Hepatocyte (in vitro differentiated cells): ENCODE data around the gene RBM14. TPM values are rescaled to one million over a fixed set of nuclear protein-coding genes. Genes with fewer than 3 reads are reported as not detected.

Experiments used
- DNase-seq: peaks from one replicate; pipeline ENCODE4 v3.0.0-alpha.2; 2016; ENCODE audit warnings: low spot score
- H2AFZ ChIP-seq: fragments of 200-600 bp; sonication (generic); 2 replicates; pipeline ENCODE4 v1.6.0; 2016; ENCODE audit warnings: antibody characterized with exemption, mild to moderate bottlenecking
- H3K27ac ChIP-seq: fragments of 200-600 bp; sonication (generic); 2 replicates; pipeline ENCODE4 v1.5.1; 2016; ENCODE audit warnings: mild to moderate bottlenecking
- H3K27me3 ChIP-seq: fragments of 200-600 bp; sonication (generic); 2 replicates; pipeline ENCODE4 v1.6.1; 2016
- H3K36me3 ChIP-seq: fragments of 200-600 bp; sonication (generic); replicated peaks from 2 replicates; pipeline ENCODE4 v1.5.1; 2016; ENCODE audit warnings: low read depth; ENCODE audit not compliant: insufficient read depth
- H3K4me1 ChIP-seq: fragments of 200-600 bp; sonication (generic); 2 replicates; pipeline ENCODE4 v1.5.1; 2016; ENCODE audit warnings: mild to moderate bottlenecking, moderate library complexity; ENCODE audit not compliant: insufficient read depth
- H3K4me2 ChIP-seq: fragments of 200-600 bp; sonication (generic); 2 replicates; pipeline ENCODE4 v1.6.0; 2016
- H3K4me3 ChIP-seq: fragments of 200-600 bp; sonication (generic); 2 replicates; pipeline ENCODE4 v1.5.1; 2016; ENCODE audit warnings: mild to moderate bottlenecking
- H3K79me2 ChIP-seq: fragments of 200-600 bp; sonication (generic); 2 replicates; pipeline ENCODE4 v1.6.0; 2017; ENCODE audit warnings: mild to moderate bottlenecking
- H3K9me2 ChIP-seq: fragments of 200-600 bp; sonication (generic); replicated peaks from 2 replicates; pipeline ENCODE4 v1.6.0; 2017; ENCODE audit warnings: mild to moderate bottlenecking; ENCODE audit not compliant: insufficient read depth
- H3K9me3 ChIP-seq: fragments of 200-600 bp; sonication (generic); 2 replicates; pipeline ENCODE4 v1.5.1; 2016; ENCODE audit warnings: low read depth, mild to moderate bottlenecking
- H4K20me1 ChIP-seq: fragments of 200-600 bp; sonication (generic); 2 replicates; pipeline ENCODE4 v1.6.0; 2016; ENCODE audit warnings: mild to moderate bottlenecking; ENCODE audit not compliant: insufficient read depth, poor library complexity, severe bottlenecking
- EZH2 ChIP-seq: fragments of 200-600 bp; sonication (generic); IDR thresholded peaks from 2 replicates; pipeline ENCODE4 v1.6.1; 2016; ENCODE audit warnings: antibody characterized with exemption, mild to moderate bottlenecking, borderline replicate concordance
- EZH2phosphoT487 ChIP-seq: fragments of 200-600 bp; sonication (generic); IDR thresholded peaks from one replicate; pipeline ENCODE4 v1.6.1; 2018; ENCODE audit warnings: antibody characterized with exemption, mild to moderate bottlenecking, low read depth, moderate library complexity; ENCODE audit not compliant: unreplicated experiment, severe bottlenecking
- WGBS: methylation state at CpG from one replicate; pipeline ENCODE4 v1.1.6; 2016; ENCODE audit warnings: low lambda C conversion rate; ENCODE audit errors: missing lambda C conversion rate; 5-methylcytosine and 5-hydroxymethylcytosine counted together
- polyA plus RNA-seq: library from polyadenylated mRNA; unstranded; fragments of >200 nt; fragmentation: Nextera tagmentation; extraction: Ambion mirVana; gene quantifications from 2 replicates; pipeline ENCODE4 v1.2.1, GENCODE V29; 2016
- total RNA-seq: library from RNA; depleted of rRNA; stranded (reverse); fragments of >200 nt; gene quantifications from 2 replicates; pipeline ENCODE4 v1.2.3, GENCODE V29; 2014
- TF ChIP-seq, protein P1 (sequence below): fragments of 200-600 bp; sonication (generic); IDR thresholded peaks from 2 replicates; pipeline ENCODE4 v1.5.1; 2016; ENCODE audit warnings: antibody characterized with exemption, mild to moderate bottlenecking; ENCODE audit not compliant: poor library complexity

The RBM14 gene
- total and polyA plus RNA-seq, 2 experiments from 2014 or later, result 29.5 to 70.7 TPM

DNA sequence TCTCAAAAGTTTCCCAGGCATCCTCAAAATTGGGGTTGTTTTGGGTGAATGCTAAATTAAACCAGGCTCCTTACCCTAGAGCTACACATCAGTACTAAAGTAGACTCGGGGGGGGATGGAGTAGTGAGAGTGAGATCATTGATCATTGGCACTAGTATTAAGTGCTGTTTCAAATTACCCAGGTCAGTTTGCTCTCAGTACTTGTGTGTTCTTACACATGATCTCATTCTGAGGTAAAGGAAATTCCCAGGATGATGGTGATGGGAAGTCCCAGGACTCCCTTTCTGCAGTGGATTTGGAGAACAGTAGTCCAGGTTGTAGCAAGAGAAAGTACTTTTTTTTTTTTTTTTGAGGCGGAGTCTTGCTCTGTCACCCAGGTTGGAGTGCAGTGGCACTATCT is 34.6 kb downstream of the RBM14 start:
- Histone ChIP-seq H3K4me3 (no peak overlapping the region), H3K36me3 (no peaks in the 10 kb centered on the region), H3K27me3 (no peaks in the 10 kb centered on the region), H2AFZ (no peak overlapping the region), H3K9me2 (no peaks in the 10 kb centered on the region), H4K20me1 (peaks cover 50% of the 10 kb centered on the region), H3K9me3 (no peaks in the 10 kb centered on the region), H3K4me2 (no peak overlapping the region), H3K4me1 (no peaks in the 10 kb centered on the region), H3K79me2 (peaks cover 95% of the 10 kb centered on the region), H3K27ac (no peak overlapping the region)
- WGBS, result 95% methylated on average over 2 of the region's 2 CpGs
- DNase-seq, result no peak
- TF ChIP-seq, protein P1, sequence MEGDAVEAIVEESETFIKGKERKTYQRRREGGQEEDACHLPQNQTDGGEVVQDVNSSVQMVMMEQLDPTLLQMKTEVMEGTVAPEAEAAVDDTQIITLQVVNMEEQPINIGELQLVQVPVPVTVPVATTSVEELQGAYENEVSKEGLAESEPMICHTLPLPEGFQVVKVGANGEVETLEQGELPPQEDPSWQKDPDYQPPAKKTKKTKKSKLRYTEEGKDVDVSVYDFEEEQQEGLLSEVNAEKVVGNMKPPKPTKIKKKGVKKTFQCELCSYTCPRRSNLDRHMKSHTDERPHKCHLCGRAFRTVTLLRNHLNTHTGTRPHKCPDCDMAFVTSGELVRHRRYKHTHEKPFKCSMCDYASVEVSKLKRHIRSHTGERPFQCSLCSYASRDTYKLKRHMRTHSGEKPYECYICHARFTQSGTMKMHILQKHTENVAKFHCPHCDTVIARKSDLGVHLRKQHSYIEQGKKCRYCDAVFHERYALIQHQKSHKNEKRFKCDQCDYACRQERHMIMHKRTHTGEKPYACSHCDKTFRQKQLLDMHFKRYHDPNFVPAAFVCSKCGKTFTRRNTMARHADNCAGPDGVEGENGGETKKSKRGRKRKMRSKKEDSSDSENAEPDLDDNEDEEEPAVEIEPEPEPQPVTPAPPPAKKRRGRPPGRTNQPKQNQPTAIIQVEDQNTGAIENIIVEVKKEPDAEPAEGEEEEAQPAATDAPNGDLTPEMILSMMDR, result no peak
- TF ChIP-seq EZH2phosphoT487 (no peak), EZH2 (no peak)

GRCh38 chr11:66652651-66653050 is 36.2 kb downstream of the RBM14 start:
- Histone ChIP-seq H3K9me2 (no peaks in the 10 kb centered on the region), H3K79me2 (peaks cover 93% of the 10 kb centered on the region), H3K4me2 (no peak overlapping the region), H3K27ac (no peak overlapping the region), H3K9me3 (no peaks in the 10 kb centered on the region), H3K36me3 (no peaks in the 10 kb centered on the region), H3K27me3 (no peaks in the 10 kb centered on the region), H3K4me1 (no peaks in the 10 kb centered on the region), H4K20me1 (peaks cover 34% of the 10 kb centered on the region), H2AFZ (no peak overlapping the region), H3K4me3 (no peak overlapping the region)
- TF ChIP-seq EZH2, result no peak
- TF ChIP-seq EZH2phosphoT487, result no peak
- TF ChIP-seq, protein P1, result no peak
- DNase-seq, result no peak
- 97% methylated on average over 7 of the region's 7 CpGs for WGBS

- H3K36me3 ChIP-seq, result no peaks in the 10 kb centered on the region
- WGBS, result 93% methylated on average over 6 of the region's 6 CpGs
- H3K79me2 ChIP-seq, result peaks cover 90% of the 10 kb centered on the region
Measured at GRCh38 chr11:66653123-66653522, 36.7 kb downstream of the RBM14 start.

More at GRCh38 chr11:66653123-66653522, 36.7 kb downstream of the RBM14 start:
- no peak overlapping the region for H3K4me3 ChIP-seq
- H2AFZ ChIP-seq, result no peak overlapping the region
- no peak for TF ChIP-seq EZH2phosphoT487
- TF ChIP-seq EZH2, result no peak
- TF ChIP-seq, protein P1, result no peak
- no peak overlapping the region for H3K27ac ChIP-seq
- peaks cover 29% of the 10 kb centered on the region for H4K20me1 ChIP-seq
- H3K9me2 ChIP-seq, result no peaks in the 10 kb centered on the region
- no peaks in the 10 kb centered on the region for H3K9me3 ChIP-seq
- no peak for DNase-seq
- H3K4me2 ChIP-seq, result no peak overlapping the region
- H3K27me3 ChIP-seq, result no peaks in the 10 kb centered on the region
- no peaks in the 10 kb centered on the region for H3K4me1 ChIP-seq
